GM19463 (cell line): ENCODE data around the gene TBK1.
"Not testable (repeated sequence)": the region's sequence is repeated elsewhere in the genome, so short reads cannot be mapped to it uniquely, and the experiment has no call there.

ENCODE experiments used
- ATAC-seq: cut with Tn5 transposase; IDR thresholded peaks from one replicate; pipeline ENCODE4 v1.9.1; 2021; ENCODE audit warnings: mild to moderate bottlenecking, moderate library complexity; ENCODE audit not compliant: unreplicated experiment

TBK1 gene

DNA sequence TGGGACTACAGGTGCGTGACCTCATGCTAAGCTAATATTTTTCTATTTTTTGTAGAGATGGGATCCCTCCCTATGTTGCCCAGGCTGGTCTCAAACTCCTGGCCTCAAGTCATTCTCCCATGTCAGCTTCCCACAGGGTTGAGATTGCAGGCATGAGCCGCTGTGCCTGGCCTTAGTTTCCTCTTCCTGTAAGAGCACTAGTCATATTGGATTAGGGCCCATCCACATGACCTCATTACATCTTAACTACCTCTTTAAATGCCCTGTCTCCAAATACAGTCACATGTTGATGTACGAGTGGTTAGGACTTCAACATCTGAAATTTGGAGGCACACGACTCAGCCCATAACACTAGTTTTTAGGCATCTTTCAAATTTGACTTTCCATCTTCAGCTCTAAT, 86.2 kb downstream of the TBK1 start:
- no peak for ATAC-seq

DNA sequence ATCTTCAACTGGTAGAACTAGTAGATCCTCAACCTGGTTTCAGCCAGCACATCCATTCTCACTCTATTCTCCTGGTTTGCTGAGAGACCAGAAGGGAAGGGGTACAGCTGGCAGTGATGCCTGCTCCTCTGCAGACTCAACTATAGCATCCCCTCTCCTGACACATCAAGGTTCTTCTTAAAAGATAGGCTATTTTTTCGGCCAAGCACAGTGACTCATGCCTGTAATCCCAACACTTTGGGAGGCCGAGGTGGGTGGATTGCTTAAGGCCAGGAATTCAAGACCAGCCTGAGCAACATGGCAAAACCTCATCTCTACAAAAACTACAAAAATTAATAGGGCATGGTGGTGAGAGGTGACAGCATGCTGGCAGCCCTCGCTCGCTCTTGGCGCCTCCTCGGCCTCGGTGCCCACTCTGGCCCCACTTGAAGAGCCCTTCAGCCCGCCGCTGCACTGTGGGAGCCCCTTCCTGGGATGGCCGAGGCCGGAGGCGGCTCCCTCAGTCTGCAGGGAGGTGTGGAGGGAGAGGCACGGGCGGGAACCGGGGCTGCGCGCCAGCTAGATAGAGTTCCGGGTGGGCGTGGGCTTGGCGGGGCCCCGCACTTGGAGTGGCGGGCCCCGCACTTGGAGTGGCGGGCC, 90.6 kb downstream of the TBK1 start:
- ATAC-seq: not testable (repeated sequence)

DNA sequence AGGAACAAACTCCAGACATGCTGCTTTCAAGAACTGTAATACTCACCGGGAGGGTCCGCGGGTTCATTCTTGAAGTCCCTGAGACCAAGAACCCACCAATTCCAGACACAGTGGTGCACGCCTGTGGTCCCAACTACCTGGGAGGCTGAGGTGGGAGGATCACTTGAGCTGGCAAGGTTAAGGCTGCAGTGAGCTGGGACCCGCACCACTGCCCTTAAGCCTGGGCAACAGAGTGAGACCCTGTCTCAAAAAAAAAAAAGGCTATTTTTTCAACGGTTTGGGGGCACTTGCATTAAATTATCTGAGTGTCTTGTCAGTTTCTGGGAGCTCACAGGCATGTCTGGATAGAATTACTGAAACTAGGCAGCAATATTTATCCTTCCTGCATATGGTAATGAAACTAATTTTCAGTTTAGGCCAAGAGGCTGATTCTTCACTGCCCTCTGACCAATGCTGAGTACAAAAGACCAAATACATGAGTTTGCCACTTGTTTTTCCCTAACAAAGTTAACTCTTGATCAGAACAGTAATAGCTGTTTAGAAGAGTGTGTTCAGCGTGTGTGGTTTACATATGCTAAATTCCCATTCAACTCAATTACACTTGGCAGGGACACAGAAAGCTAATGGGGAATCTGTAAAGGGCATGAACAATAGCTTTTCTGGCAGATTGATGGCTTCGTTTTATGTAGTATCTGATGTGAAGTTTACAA, 92.6 kb downstream of the TBK1 start:
- no peak for ATAC-seq

DNA sequence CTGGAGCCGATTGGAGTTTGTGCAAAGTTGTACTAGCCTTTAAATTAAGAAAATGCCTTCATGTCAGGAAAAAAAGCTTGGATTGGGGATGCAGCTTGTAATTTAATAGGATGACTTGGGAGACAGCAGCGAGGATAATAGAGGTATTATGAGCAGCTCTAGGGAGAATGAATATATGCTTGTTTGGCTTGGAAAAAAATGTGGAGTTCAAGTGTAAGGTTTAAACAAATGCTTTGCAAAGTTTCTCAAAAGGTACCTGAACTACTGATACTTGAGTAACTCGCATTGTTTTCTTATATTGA, 93.1 kb downstream of the TBK1 start:
- no peak for ATAC-seq

DNA sequence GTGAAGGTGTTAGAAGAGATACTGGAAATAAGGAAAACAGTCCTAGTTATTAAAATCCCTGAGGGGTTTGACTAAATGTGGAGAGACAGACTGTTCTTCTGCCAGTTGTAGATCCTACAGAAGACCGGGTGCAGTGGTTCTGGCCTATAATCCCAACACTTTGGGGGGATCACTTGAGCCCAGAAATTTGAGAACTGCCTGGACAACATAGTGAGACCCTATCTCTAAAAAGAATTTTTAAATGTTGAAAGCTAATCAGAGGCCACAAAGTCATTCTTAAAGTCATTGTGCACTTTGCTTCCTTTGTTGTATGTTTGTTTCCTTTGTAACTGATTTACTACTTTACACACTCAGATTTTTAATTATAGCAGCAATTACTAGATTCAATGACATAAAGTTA, 97.2 kb downstream of the TBK1 start:
- no peak for ATAC-seq

DNA sequence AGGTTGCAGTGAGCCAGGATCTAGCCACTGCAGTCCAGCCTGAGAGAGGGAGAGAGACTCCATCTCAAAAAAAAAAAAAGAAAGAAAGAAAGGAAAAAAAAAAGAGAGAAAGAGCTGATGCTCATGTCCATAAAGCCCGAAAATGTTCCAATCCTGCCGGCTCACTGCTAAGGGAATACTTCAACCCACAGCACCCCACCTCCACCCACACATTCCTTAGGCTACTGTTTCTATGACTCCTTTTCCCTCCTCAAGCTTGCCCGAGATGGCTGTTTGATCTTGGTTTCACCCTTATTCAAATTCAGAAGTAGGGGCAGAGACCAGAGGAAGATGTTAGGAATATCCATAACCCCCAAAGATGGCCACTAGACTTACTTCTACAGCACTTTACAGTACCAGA, 98.8 kb downstream of the TBK1 start:
- ATAC-seq: no peak

DNA sequence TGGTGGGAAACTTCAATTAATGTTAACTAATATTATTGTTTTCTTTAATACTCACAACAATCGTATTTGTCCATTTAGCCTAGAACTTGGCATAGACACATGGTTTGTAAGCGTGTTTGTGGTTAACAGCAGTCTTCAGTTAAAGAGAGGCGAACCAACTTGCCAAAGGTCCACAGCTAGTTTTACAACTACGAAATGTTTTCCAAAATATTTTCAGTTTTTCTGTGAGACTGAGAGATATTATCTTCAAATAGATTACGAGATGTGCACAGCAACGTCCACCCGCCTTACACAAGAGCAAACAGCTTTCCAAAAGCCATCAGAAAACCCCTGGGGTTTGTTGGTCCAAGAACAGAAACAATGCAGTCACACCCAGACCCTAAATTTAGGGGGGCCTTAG, 99.8 kb downstream of the TBK1 start:
- ATAC-seq: no peak
